Astrocyte of the cerebellum (primary cell): ENCODE results near the gene WWTR1.

Source experiments
- DNase-seq: peaks from one replicate; pipeline ENCODE4 v3.0.0-alpha.2; 2011; ENCODE audit warnings: low read depth
- H3K4me3 ChIP-seq: 2 replicates; pipeline ENCODE4 v1.5.1; 2011; ENCODE audit warnings: mild to moderate bottlenecking, low read depth, low read length, moderate library complexity
- in situ Hi-C: cut with HindIII; loops from 2 replicates; pipeline ENCODE4 v1.10.0; 2017; ENCODE audit warnings: low sequenced_read_pairs
- TF ChIP-seq, protein P1 (sequence below): IDR thresholded peaks from 2 replicates; pipeline ENCODE4 v1.5.1; 2012; ENCODE audit warnings: low read length, low read depth, moderate library complexity, mild to moderate bottlenecking; ENCODE audit errors: missing control alignments

Gene WWTR1

DNA sequence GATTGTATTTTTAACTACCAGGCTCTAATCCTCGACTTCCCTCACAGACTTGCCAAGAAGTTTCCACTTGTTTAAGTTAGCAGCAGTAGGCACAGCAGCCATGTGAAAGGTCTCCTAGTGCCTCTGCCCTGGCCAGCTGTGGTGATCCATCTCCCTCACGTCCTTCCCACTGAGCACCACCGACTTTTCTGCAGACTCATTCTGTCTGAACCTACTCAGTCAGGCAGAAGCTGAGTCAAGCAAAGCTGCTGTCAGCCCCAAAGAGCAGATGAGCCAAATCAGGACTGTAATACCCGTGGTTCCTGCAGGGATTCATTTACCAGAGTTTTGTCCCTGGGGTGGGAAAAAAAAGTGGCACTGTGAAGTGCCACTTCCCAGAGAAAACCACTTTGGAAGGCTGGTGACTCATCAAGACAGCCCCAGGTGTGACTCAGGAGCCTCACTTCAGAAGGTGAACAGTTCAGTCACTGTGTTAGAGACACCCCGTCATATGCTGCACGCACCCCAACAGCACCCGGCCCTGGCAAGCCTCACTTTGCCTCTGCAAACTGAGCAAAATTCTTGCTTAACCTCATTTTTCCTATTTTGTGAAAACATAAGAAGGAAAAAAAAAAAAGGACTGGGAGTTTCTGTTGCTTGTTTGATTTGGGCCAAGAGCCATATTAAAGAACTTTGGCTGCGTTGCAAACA lies 76.0 kb downstream of the WWTR1 start:
- peak; percentile 68 for DNase-seq
- TF ChIP-seq, protein P1, sequence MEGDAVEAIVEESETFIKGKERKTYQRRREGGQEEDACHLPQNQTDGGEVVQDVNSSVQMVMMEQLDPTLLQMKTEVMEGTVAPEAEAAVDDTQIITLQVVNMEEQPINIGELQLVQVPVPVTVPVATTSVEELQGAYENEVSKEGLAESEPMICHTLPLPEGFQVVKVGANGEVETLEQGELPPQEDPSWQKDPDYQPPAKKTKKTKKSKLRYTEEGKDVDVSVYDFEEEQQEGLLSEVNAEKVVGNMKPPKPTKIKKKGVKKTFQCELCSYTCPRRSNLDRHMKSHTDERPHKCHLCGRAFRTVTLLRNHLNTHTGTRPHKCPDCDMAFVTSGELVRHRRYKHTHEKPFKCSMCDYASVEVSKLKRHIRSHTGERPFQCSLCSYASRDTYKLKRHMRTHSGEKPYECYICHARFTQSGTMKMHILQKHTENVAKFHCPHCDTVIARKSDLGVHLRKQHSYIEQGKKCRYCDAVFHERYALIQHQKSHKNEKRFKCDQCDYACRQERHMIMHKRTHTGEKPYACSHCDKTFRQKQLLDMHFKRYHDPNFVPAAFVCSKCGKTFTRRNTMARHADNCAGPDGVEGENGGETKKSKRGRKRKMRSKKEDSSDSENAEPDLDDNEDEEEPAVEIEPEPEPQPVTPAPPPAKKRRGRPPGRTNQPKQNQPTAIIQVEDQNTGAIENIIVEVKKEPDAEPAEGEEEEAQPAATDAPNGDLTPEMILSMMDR: no peak
- no peak overlapping the region for H3K4me3 ChIP-seq
- in situ Hi-C loops: no loop called here

DNA sequence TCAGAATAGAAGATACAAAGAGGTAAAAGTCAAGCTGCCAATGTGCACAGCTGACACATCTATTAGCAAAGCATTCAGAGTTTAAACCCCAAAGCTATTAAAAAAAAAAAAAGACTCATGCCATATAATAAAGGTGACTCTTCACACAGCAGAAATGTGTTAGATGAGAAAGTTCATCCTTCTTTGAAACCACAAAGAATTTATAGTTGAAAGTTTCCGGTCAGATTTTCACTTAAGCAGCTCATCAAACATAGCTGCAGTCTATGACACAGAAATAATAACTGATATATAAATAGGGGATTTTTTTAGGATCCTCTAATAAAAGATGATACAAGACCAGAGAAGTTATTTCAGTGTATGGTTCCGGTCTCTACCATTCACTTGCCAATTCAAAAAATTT lies 76.6 kb downstream of the WWTR1 start:
- TF ChIP-seq, protein P1: no peak
- no peak for DNase-seq
- in situ Hi-C loops: no loop called here
- H3K4me3 ChIP-seq: no peak overlapping the region

DNA sequence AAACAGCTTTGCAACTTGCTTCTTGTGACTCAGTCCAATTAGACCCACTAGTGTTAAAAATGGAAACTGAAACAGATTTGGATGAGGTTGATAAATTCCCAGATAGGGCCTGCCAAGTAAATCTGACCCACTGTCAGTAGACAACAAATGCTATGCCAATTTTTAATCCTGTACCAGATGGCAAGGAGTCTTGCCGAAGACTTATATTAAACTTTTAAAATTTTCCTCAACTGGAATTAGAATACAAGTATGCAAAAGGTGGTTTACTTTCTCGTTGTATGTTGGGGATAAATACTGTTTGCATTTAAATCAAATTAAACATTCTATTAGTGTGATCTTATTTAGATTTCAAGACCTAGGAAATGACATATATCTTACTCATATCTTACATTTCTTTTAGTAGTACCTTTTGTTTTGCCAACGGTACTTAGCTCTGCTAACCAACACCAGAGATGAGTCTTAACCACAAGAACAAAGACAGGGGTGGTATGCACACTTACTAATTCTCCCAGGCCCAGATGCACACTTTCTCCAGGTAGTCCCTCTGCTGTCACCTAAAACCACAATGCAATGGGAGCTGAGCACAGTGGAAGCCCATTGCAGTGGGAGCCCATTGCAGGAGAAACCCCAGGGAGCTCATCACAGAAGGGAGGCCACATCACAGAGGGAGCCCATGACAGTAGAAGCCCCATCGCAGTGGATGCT lies 77.8 kb downstream of the WWTR1 start:
- TF ChIP-seq, protein P1: no peak
- in situ Hi-C loops: no loop called here
- DNase-seq: no peak
- no peak overlapping the region for H3K4me3 ChIP-seq

DNA sequence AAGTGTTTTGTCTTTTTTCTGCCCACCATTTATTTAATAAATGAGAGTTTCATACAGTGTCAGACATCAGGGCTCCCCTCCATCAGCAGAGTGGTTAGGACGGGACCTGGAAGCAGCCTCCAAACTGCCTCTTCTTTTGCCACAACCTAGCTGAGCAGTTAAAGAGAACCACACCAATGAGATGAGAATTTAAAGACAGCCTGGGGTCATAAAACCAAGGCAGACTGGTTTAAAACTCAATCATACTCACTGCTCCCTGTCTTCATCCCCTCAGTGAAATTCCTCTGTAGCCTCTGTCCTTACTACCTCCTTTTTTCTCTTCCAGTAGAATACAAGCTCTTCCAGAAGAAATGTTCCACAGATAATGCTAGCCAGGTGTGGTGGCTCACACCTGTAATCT lies 78.7 kb downstream of the WWTR1 start:
- in situ Hi-C loops: no loop called here
- DNase-seq: no peak
- H3K4me3 ChIP-seq: no peak overlapping the region
- TF ChIP-seq, protein P1: no peak

DNA sequence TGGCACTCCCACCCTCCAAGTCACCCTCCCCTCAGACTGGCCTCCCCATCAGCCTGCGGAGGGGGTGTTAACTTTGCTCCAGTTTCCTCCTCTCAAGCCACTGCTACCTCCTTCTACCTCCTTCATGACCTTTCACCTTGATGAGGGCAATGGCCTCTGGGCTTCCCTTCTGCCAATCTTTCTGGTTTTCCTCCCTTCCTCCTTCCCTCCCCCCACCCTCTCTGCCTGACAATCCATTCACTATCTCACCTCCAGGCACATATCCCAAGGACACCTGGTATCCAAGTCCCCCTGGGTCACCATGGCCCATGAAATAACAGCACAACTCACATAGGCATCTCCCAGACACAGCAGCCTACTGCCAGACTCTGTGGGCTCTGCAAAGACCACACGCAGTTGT lies 80.0 kb downstream of the WWTR1 start:
- no peak overlapping the region for H3K4me3 ChIP-seq
- no peak for DNase-seq
- in situ Hi-C loops: no loop called here
- TF ChIP-seq, protein P1: no peak

DNA sequence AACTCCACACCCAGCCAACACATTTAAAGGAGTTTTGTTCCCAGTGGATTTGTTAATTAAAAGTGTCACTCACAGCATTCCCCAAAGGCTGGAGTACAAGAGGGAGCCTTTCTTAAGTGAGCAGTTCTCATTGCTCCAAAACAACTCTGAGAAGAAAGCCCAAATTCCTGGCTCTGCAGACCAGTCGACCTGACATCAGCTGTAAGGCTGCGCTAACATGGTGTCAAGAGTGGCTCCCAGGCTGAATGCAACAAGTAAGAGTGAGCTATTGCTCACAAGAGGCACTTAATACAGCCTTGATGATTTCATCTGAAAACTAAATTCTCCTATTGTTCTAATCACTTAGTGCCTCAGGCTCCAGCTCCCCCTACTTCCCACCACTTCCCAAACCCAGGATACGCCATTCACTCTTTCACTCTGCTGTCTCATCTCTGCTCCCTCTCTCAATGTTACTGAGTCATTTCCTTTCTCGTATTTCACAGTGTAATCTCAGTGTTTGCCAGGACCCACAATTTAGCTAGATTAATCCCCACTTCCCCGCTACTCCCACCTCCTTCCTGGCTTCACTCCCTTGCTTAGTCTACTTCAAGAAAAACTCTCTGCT lies 81.8 kb downstream of the WWTR1 start:
- peak; percentile 93 for DNase-seq
- TF ChIP-seq, protein P1: no peak
- peak overlapping the region; percentile 10 for H3K4me3 ChIP-seq
- in situ Hi-C loops: no loop called here
